Thyroid gland (tissue), 4 donors: Measurements from ENCODE around the gene GFRAL.

ENCODE experiments used
- POLR2A ChIP-seq, 2 donors: fragments of 450-650 bp; IDR thresholded peaks; one replicate each; pipeline ENCODE4 v1.6.1; 2017; ENCODE audit warnings: antibody characterized with exemption in 2 of 2, mild to moderate bottlenecking in 2 of 2, moderate library complexity in 1 of 2
- TF ChIP-seq, protein P1 (sequence below), 6 experiments: fragments of 200-600 bp in 3 of 6; fragments of 450-650 bp in 3 of 6; sonication (generic) in 3 of 6; IDR thresholded peaks; one replicate each; pipeline ENCODE4 v1.5.1; 2016 to 2019; ENCODE audit warnings: antibody characterized with exemption in 6 of 6, mild to moderate bottlenecking in 2 of 6, inconsistent platforms in 1 of 6, moderate library complexity in 1 of 6

DNA sequence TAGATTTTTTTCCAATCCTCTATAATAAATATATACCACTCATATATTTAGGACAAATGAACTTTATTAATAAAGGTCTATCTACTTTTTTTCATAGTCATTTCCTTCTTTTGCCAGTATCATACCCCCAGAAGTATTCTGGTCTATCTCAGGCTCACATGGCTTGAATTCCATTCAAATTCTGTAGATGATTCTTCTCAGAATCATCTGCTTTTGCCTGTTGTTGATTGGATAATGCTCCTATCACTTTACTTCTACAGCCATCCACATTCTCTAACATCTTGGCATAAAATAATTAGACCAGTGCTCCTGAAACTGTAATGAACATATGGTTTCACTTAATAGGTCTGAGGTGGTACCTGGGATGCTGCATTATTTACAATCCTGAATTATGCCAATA, 121.2 kb downstream of the GFRAL start:
- TF ChIP-seq POLR2A (IDR thresholded peaks at IDR 0.05): no peak
- TF ChIP-seq, protein P1, sequence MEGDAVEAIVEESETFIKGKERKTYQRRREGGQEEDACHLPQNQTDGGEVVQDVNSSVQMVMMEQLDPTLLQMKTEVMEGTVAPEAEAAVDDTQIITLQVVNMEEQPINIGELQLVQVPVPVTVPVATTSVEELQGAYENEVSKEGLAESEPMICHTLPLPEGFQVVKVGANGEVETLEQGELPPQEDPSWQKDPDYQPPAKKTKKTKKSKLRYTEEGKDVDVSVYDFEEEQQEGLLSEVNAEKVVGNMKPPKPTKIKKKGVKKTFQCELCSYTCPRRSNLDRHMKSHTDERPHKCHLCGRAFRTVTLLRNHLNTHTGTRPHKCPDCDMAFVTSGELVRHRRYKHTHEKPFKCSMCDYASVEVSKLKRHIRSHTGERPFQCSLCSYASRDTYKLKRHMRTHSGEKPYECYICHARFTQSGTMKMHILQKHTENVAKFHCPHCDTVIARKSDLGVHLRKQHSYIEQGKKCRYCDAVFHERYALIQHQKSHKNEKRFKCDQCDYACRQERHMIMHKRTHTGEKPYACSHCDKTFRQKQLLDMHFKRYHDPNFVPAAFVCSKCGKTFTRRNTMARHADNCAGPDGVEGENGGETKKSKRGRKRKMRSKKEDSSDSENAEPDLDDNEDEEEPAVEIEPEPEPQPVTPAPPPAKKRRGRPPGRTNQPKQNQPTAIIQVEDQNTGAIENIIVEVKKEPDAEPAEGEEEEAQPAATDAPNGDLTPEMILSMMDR (IDR thresholded peaks at IDR 0.05): no peak
